Measurements from ENCODE around the gene PTPRT. TPM values are rescaled to one million over a fixed set of nuclear protein-coding genes. Genes with fewer than 3 reads are reported as not detected.

The PTPRT gene
- total RNA-seq, 1 experiment from 2014 or later, result not detected

- intact Hi-C loops (cut with micrococcal nuclease; ENCODE audit: unreplicated experiment), result no loop called here
- H3K4me1 Mint-ChIP-seq (ENCODE audit: low read depth, unreplicated experiment), result no peaks in the 10 kb centered on the region
- H3K9me3 Mint-ChIP-seq (ENCODE audit: low read depth, unreplicated experiment), result peaks cover 7% of the 10 kb centered on the region
- H3K4me3 Mint-ChIP-seq (ENCODE audit: low read depth, unreplicated experiment), result no peak overlapping the region
- DNase-seq, result no peak
- TF ChIP-seq CTCF (IDR thresholded peaks at IDR 0.05; ENCODE audit: unreplicated experiment), result no peak
- no TSS peak for BruUV-seq (replicated peaks)
- no peak overlapping the region for H3K27ac Mint-ChIP-seq (ENCODE audit: unreplicated experiment)
- H3K36me3 Mint-ChIP-seq (ENCODE audit: insufficient read depth, unreplicated experiment), result no peaks in the 10 kb centered on the region
- CTCF ChIA-PET, result no interaction called here
- H3K27me3 Mint-ChIP-seq (ENCODE audit: unreplicated experiment), result peaks cover 13% of the 10 kb centered on the region
Observed at GRCh38 chr20:42399802-42400201, 789.9 kb downstream of the PTPRT start.

GRCh38 chr20:42392442-42392841 is 797.3 kb downstream of the PTPRT start:
- Mint-ChIP-seq H3K9me3 (ENCODE audit: low read depth, unreplicated experiment) (no peaks in the 10 kb centered on the region), H3K36me3 (ENCODE audit: insufficient read depth, unreplicated experiment) (no peaks in the 10 kb centered on the region), H3K27me3 (ENCODE audit: unreplicated experiment) (no peaks in the 10 kb centered on the region), H3K4me1 (ENCODE audit: low read depth, unreplicated experiment) (no peaks in the 10 kb centered on the region), H3K27ac (ENCODE audit: unreplicated experiment) (no peak overlapping the region), H3K4me3 (ENCODE audit: low read depth, unreplicated experiment) (no peak overlapping the region)
- no peak for DNase-seq
- no peak for TF ChIP-seq CTCF (IDR thresholded peaks at IDR 0.05; ENCODE audit: unreplicated experiment)
- CTCF ChIA-PET, result no interaction called here
- BruUV-seq (replicated peaks), result no TSS peak
- intact Hi-C loops (cut with micrococcal nuclease; ENCODE audit: unreplicated experiment), result no loop called here

DNA sequence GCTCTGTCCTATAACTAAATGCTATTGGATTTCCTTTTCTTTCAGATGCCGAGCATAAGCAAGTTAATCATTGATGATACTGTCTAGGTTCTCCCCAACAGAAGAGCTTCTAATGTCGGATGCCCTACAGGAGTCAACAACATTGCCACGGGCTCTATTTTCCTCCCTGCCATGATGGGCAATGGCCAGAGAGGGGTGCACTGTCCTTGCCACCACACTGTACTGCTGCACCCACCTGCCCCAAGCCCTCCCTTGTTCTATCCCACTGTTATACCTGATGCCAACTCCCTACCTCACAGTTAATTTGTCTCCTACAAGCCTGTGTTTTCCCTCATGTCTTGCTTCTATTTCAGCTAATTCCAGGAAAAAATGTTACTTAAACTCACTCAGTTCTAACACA is 797.9 kb downstream of the PTPRT start:
- no peak for TF ChIP-seq CTCF (IDR thresholded peaks at IDR 0.05; ENCODE audit: unreplicated experiment)
- intact Hi-C loops (cut with micrococcal nuclease; ENCODE audit: unreplicated experiment), result no loop called here
- no peaks in the 10 kb centered on the region for H3K36me3 Mint-ChIP-seq (ENCODE audit: insufficient read depth, unreplicated experiment)
- CTCF ChIA-PET, result no interaction called here
- no peaks in the 10 kb centered on the region for H3K4me1 Mint-ChIP-seq (ENCODE audit: low read depth, unreplicated experiment)
- H3K27ac Mint-ChIP-seq (ENCODE audit: unreplicated experiment), result no peak overlapping the region
- H3K4me3 Mint-ChIP-seq (ENCODE audit: low read depth, unreplicated experiment), result no peak overlapping the region
- no TSS peak for BruUV-seq (replicated peaks)
- no peaks in the 10 kb centered on the region for H3K27me3 Mint-ChIP-seq (ENCODE audit: unreplicated experiment)
- DNase-seq, result no peak
- H3K9me3 Mint-ChIP-seq (ENCODE audit: low read depth, unreplicated experiment), result no peaks in the 10 kb centered on the region

- no peak overlapping the region for H3K4me3 Mint-ChIP-seq (ENCODE audit: low read depth, unreplicated experiment)
- peaks cover 5% of the 10 kb centered on the region for H3K9me3 Mint-ChIP-seq (ENCODE audit: low read depth, unreplicated experiment)
- CTCF ChIA-PET, result no interaction called here
- no peak overlapping the region for H3K27ac Mint-ChIP-seq (ENCODE audit: unreplicated experiment)
- intact Hi-C loops (cut with micrococcal nuclease; ENCODE audit: unreplicated experiment), result no loop called here
- TF ChIP-seq CTCF (IDR thresholded peaks at IDR 0.05; ENCODE audit: unreplicated experiment), result no peak
- no TSS peak for BruUV-seq (replicated peaks)
- peaks cover 61% of the 10 kb centered on the region for H3K27me3 Mint-ChIP-seq (ENCODE audit: unreplicated experiment)
- no peaks in the 10 kb centered on the region for H3K36me3 Mint-ChIP-seq (ENCODE audit: insufficient read depth, unreplicated experiment)
- H3K4me1 Mint-ChIP-seq (ENCODE audit: low read depth, unreplicated experiment), result no peaks in the 10 kb centered on the region
- DNase-seq, result no peak
Observed at GRCh38 chr20:42380287-42380686, 809.4 kb downstream of the PTPRT start.

GRCh38 chr20:42379385-42379784 is 810.3 kb downstream of the PTPRT start:
- intact Hi-C loops (cut with micrococcal nuclease; ENCODE audit: unreplicated experiment), result no loop called here
- Mint-ChIP-seq H3K27me3 (ENCODE audit: unreplicated experiment) (peaks cover 61% of the 10 kb centered on the region), H3K4me3 (ENCODE audit: low read depth, unreplicated experiment) (no peak overlapping the region), H3K36me3 (ENCODE audit: insufficient read depth, unreplicated experiment) (no peaks in the 10 kb centered on the region), H3K9me3 (ENCODE audit: low read depth, unreplicated experiment) (peaks cover 3% of the 10 kb centered on the region), H3K27ac (ENCODE audit: unreplicated experiment) (no peak overlapping the region), H3K4me1 (ENCODE audit: low read depth, unreplicated experiment) (no peaks in the 10 kb centered on the region)
- DNase-seq, result no peak
- BruUV-seq (replicated peaks), result no TSS peak
- no peak for TF ChIP-seq CTCF (IDR thresholded peaks at IDR 0.05; ENCODE audit: unreplicated experiment)
- CTCF ChIA-PET, result no interaction called here
